NT2/D1 (cell line): ENCODE results near the gene PRF1.

Experiments
- YY1 ChIP-seq: IDR thresholded peaks from 2 replicates; pipeline ENCODE4 v1.6.1; 2011; ENCODE audit not compliant: insufficient read length, insufficient read depth
- ZNF274 ChIP-seq: IDR thresholded peaks from 2 replicates; pipeline ENCODE4 v1.6.1; 2011; ENCODE audit warnings: mild to moderate bottlenecking, low read depth, low read length

- TF ChIP-seq YY1: no peak
- TF ChIP-seq ZNF274: no peak
Measured at GRCh38 chr10:70559861-70560260, 42.7 kb downstream of the PRF1 start.
